Panc1 (cell line): ENCODE data around the gene ATP2A2. TPM values are rescaled to one million over a fixed set of nuclear protein-coding genes. Genes with fewer than 3 reads are reported as not detected.

Experiments used
- ATAC-seq: fragments of 200-7000 bp; cut with Tn5 transposase; 2 replicates; pipeline ENCODE4 v1.9.1; 2020; ENCODE audit warnings: mild to moderate bottlenecking, moderate library complexity
- BruUV-seq: library from RNA; stranded (reverse); fragments of 400-500 nt; replicated peaks from 2 replicates; lab custom pipeline; 2021; lab: Mats Ljungman, UMichigan
- CTCF ChIA-PET: fragments of 300-600 bp; sonication (Branson Sonifier 250); formaldehyde crosslinking; loops from one replicate; lab custom pipeline; 2022; ENCODE audit warnings: antibody characterized with exemption; lab: Charles Lee
- POLR2A ChIA-PET: fragments of 300-600 bp; sonication (Branson Sonifier 250); formaldehyde crosslinking; loops from one replicate; lab custom pipeline; 2022; ENCODE audit warnings: antibody characterized with exemption; lab: Charles Lee
- DNase-seq: peaks from one replicate; pipeline ENCODE4 v3.0.0-alpha.2; 2010; ENCODE audit warnings: low read depth, low spot score
- H3K27ac ChIP-seq: 2 replicates; pipeline ENCODE4 v1.5.1; 2011; ENCODE audit warnings: mild to moderate bottlenecking, low read length, inconsistent platforms
- H3K27me3 ChIP-seq: fragments of 200-500 bp; sonication (Bioruptor generic); 2 replicates; pipeline ENCODE4 v1.6.0; 2014; ENCODE audit warnings: low read length, inconsistent platforms; ENCODE audit not compliant: control insufficient read depth, insufficient read depth
- H3K36me3 ChIP-seq: fragments of 200-500 bp; sonication (Bioruptor generic); 2 replicates; pipeline ENCODE4 v1.5.1; 2014; ENCODE audit warnings: inconsistent platforms, mild to moderate bottlenecking, low read length, moderate library complexity; ENCODE audit not compliant: control insufficient read depth, insufficient read depth
- H3K4me1 ChIP-seq: 2 replicates; pipeline ENCODE4 v1.5.1; 2011; ENCODE audit warnings: inconsistent platforms, mild to moderate bottlenecking, low read length, moderate library complexity; ENCODE audit not compliant: control insufficient read depth, insufficient read depth
- H3K4me3 ChIP-seq, 2 experiments: 2 replicates each; pipeline ENCODE4 v1.5.1; 2011 to 2012; ENCODE audit warnings: low read depth in 2 of 2, low read length in 2 of 2, mild to moderate bottlenecking in 2 of 2, inconsistent platforms in 1 of 2, moderate library complexity in 1 of 2
- H3K9me3 ChIP-seq: fragments of 200-500 bp; sonication (Bioruptor generic); 2 replicates; pipeline ENCODE4 v1.5.1; 2014; ENCODE audit warnings: low read depth, mild to moderate bottlenecking, inconsistent platforms, low read length, moderate library complexity; ENCODE audit not compliant: control insufficient read depth, insufficient read depth
- CTCF ChIP-seq: fragments of 450-650 bp; IDR thresholded peaks from 2 replicates; pipeline ENCODE4 v1.5.1; 2017; ENCODE audit warnings: mild to moderate bottlenecking
- POLR2AphosphoS5 ChIP-seq: IDR thresholded peaks from 2 replicates; pipeline ENCODE4 v1.6.1; 2012; ENCODE audit warnings: mild to moderate bottlenecking, low read depth, low read length, moderate library complexity
- SIN3A ChIP-seq: IDR thresholded peaks from 2 replicates; pipeline ENCODE4 v1.6.1; 2012; ENCODE audit warnings: low read depth, mild to moderate bottlenecking, low read length, moderate library complexity, borderline replicate concordance; ENCODE audit not compliant: insufficient read depth
- TCF7L2 ChIP-seq: IDR thresholded peaks from 2 replicates; pipeline ENCODE4 v1.6.1; 2011; ENCODE audit warnings: mild to moderate bottlenecking, low read depth, low read length, inconsistent platforms
- in situ Hi-C: cut with HindIII; loops from 2 replicates; pipeline ENCODE4 v1.10.0; 2016; ENCODE audit warnings: low sequenced_read_pairs, low pct_unique_long_range_greater_than_20kb
- intact Hi-C: fragments of 100-400 bp; cut with micrococcal nuclease; formaldehyde crosslinking; loops from one replicate; pipeline ENCODE4 v1.10.0; 2022; ENCODE audit not compliant: unreplicated experiment
- total RNA-seq: library from RNA; stranded (reverse); gene quantifications from one replicate; pipeline ENCODE4 v1.2.1, GENCODE V29; 2021; ENCODE audit not compliant: unreplicated experiment
- TF ChIP-seq, protein P1 (sequence below), 2 experiments: IDR thresholded peaks; 2 replicates each; pipeline ENCODE4 v1.6.1; 2011 to 2012; ENCODE audit warnings: low read depth in 2 of 2, control low read depth in 1 of 2, low read length in 1 of 2, mild to moderate bottlenecking in 1 of 2, moderate library complexity in 1 of 2; ENCODE audit not compliant: insufficient read depth in 1 of 2

ATP2A2 gene
- total RNA-seq, 1 experiment from 2014 or later, result 286 TPM

DNA sequence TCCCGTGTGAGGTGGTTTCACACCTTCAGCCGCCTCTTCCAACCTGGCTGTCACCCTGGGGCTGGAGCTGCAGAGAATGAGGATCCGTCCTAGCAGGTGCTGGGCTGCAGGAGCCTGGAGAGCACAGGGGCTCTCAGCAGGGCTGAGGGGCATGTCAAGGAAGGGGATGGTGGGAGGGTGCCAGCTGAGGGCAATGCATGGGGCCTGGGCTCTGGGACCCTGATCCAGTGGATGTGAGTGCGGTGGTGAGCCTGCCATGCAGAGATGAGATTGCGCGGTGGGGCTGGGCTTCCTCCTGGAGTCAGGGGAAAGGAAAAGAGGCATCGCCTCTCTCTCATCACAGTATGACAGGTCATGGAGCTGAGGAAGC, 91.0 kb downstream of the ATP2A2 start:
- intact Hi-C loops (no loop called here), in situ Hi-C loops (no loop called here)
- Histone ChIP-seq H3K36me3 (peaks cover 15% of the 10 kb centered on the region), H3K9me3 (no peaks in the 10 kb centered on the region), H3K4me1 (no peaks in the 10 kb centered on the region), H3K27ac (no peak overlapping the region), H3K27me3 (no peaks in the 10 kb centered on the region), H3K4me3 (no peak overlapping the region)
- TF ChIP-seq, protein P1, sequence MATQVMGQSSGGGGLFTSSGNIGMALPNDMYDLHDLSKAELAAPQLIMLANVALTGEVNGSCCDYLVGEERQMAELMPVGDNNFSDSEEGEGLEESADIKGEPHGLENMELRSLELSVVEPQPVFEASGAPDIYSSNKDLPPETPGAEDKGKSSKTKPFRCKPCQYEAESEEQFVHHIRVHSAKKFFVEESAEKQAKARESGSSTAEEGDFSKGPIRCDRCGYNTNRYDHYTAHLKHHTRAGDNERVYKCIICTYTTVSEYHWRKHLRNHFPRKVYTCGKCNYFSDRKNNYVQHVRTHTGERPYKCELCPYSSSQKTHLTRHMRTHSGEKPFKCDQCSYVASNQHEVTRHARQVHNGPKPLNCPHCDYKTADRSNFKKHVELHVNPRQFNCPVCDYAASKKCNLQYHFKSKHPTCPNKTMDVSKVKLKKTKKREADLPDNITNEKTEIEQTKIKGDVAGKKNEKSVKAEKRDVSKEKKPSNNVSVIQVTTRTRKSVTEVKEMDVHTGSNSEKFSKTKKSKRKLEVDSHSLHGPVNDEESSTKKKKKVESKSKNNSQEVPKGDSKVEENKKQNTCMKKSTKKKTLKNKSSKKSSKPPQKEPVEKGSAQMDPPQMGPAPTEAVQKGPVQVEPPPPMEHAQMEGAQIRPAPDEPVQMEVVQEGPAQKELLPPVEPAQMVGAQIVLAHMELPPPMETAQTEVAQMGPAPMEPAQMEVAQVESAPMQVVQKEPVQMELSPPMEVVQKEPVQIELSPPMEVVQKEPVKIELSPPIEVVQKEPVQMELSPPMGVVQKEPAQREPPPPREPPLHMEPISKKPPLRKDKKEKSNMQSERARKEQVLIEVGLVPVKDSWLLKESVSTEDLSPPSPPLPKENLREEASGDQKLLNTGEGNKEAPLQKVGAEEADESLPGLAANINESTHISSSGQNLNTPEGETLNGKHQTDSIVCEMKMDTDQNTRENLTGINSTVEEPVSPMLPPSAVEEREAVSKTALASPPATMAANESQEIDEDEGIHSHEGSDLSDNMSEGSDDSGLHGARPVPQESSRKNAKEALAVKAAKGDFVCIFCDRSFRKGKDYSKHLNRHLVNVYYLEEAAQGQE (IDR thresholded peaks at IDR 0.05; ENCODE audit: insufficient read depth in 1 of 2, low read depth in 2 of 2, low read length in 1 of 2), result no peak
- TF ChIP-seq TCF7L2, result no peak
- TF ChIP-seq CTCF, result no peak
- TF ChIP-seq POLR2AphosphoS5, result no peak
- no peak for TF ChIP-seq SIN3A
- DNase-seq, result no peak
- ATAC-seq, result no peak
- POLR2A ChIA-PET, result no interaction called here
- BruUV-seq, result no TSS peak
- CTCF ChIA-PET, result interaction anchor here (0.7 to 1.0 kb wide), 2 partner anchors 21 to 59 kb away, joined by 5 read pairs; no protein-coding TSS in a partner anchor

- DNase-seq (no peak), ATAC-seq (no peak)
- BruUV-seq, result no TSS peak
- Histone ChIP-seq H3K4me1 (no peaks in the 10 kb centered on the region), H3K27ac (no peak overlapping the region), H3K9me3 (no peaks in the 10 kb centered on the region), H3K36me3 (peaks cover 20% of the 10 kb centered on the region), H3K27me3 (no peaks in the 10 kb centered on the region), H3K4me3 (no peak overlapping the region)
- no peak for TF ChIP-seq POLR2AphosphoS5
- TF ChIP-seq CTCF, result no peak
- no peak for TF ChIP-seq TCF7L2
- TF ChIP-seq, protein P1 (IDR thresholded peaks at IDR 0.05; ENCODE audit: insufficient read depth in 1 of 2, low read depth in 2 of 2, low read length in 1 of 2), result no peak
- TF ChIP-seq SIN3A, result no peak
- intact Hi-C loops, result no loop called here
- ChIA-PET POLR2A (no interaction called here), CTCF (interaction anchor here (1.0 kb wide), 1 partner anchor 58 kb away, joined by 5 read pairs; no protein-coding TSS in a partner anchor)
- in situ Hi-C loops, result no loop called here
These were observed 92.0 kb downstream of the ATP2A2 start for GRCh38 chr12:110373025-110373424.
